GM18858 (cell line): ENCODE measurements around the gene SART1.

Experiments used
- ATAC-seq: cut with Tn5 transposase; IDR thresholded peaks from one replicate; pipeline ENCODE4 v1.9.1; 2021; ENCODE audit not compliant: unreplicated experiment

Gene SART1

DNA sequence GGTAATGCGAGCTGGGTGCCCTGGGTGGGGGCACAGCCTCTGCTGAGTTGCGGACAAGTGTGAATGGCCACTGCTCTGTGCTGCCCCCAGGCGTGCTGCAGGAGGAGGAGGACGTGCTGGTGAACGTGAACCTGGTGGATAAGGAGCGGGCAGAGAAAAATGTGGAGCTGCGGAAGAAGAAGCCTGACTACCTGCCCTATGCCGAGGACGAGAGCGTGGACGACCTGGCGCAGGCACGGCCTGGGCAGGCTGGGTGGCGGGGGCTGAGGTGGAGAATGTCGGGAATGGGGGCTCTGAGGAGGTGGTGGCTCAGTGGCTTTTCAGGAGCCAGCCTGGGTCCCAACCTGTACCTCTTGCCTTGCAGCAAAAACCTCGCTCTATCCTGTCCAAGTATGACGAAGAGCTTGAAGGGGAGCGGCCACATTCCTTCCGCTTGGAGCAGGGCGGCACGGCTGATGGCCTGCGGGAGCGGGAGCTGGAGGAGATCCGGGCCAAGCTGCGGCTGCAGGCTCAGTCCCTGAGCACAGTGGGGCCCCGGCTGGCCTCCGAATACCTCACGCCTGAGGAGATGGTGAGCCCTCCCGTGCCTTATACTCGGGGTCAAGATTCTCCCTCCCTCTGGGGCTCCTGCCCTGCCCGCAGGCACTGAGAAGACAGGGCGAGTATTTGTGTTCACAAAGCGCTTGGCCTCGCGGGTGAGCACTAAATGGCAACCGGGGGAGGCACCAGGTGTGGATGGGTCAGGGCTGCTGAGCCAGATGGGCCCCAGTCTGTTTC, 4.6 kb downstream of the SART1 start:
- no peak for ATAC-seq

GRCh38 chr11:65967329-65967934, 5.9 kb downstream of the SART1 start:
- no peak for ATAC-seq

- ATAC-seq, result no peak
Measured at GRCh38 chr11:65968600-65969482, 7.3 kb downstream of the SART1 start.

GRCh38 chr11:65972116-65972515, 10.6 kb downstream of the SART1 start:
- ATAC-seq, result no peak

DNA sequence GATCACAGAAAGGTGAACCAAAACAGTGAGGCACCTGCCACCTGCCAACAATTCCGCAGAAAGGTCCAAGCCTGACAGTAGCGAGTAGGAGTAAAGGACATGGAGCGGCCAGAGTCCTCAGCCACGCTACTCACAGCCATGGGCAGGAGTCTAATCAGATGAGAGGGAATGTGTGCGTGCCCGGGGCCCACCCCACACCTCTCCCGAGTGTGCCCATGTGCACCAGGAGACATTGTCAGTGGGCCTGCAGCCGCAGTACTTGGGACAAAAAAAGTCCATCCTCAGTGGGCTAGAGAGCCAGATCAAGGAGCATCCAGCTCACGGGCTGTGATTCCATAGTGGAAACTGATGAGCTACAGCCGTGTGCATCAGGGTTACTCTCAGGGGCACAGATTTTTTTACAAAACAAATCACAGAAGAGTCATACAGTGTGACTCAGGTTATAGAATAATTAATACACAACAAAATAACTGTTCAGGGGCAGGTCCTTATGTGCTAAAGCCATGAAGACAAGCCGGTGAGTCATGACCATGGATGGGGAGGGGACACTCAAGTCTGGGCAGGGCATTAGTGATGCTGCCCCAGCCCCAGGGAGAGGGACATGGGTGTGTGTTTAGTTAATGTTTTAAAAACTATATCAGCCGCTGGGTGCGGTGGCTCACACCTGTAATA, 12.0 kb downstream of the SART1 start:
- no peak for ATAC-seq

GRCh38 chr11:65975771-65976170, 14.2 kb downstream of the SART1 start:
- ATAC-seq, result no peak

DNA sequence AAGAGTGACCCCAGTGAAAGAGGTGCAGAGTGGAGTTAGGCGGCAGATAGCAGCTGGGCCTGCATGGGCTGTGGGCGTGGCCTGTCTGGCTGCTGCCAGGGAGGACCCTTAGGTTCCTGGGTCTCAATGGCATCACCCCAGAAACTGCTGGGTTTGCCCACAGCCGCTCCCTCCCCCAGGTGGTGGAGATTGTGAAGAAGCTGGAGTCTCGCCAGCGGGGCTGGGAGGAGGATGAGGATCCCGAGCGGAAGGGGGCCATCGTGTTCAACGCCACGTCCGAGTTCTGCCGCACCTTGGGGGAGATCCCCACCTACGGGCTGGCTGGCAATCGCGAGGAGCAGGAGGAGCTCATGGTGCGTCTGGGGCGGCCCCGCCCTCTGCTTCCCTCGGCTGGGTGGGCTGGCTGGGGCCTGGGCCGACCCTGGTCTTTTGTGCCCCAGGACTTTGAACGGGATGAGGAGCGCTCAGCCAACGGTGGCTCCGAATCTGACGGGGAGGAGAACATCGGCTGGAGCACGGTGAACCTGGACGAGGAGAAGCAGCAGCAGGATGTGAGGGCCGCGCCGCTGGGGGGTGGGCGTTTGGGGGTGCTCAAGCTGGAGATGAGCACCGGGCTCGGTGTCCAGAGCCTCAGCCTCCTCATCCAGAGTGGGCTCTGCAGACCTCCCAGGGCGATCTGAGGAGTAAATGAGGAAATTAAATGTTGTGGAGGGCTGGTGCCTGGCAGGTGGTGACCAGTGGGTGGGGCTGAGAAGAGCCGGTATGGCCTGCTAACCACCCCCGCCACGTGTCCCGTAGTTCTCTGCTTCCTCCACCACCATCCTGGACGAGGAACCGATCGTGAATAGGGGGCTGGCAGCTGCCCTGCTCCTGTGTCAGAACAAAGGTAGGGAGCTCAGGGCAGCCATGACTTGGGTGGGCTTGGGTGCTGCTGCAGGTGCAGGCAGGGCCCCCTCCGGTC, 15.0 kb downstream of the SART1 start:
- ATAC-seq, result no peak

DNA sequence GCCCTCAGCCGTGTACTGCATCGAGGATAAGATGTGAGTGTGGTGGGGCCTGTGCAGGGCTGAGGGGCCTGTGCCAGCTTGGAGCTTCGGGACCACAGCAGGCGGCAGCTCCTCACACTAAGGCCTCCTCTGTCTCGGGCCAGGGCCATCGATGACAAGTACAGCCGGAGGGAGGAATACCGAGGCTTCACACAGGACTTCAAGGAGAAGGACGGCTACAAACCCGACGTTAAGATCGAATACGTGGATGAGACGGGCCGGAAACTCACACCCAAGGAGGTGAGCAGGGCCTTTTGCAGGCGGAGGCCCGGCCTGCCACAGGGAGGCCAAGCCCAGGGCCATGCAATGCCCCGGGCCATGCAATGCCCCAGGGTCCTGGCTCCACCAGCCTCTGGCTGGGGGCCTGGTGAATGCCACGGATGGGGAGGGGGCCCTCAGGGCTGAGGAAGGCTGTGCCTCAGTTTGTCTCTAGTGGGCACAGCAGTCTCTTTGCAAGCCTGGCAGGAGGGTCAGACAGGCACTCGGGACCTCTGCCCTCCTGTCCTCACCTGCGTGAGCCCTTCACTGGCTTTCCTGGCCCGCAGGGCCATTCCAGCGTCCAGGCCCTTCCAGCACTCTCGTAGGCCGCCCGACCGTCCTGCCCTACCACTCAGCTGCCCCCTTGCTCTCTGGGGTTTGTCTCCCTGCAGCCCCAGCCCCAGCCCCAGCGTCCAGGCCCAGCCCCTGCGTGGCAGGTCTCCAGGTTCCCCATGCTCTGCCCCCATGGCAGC, 16.3 kb downstream of the SART1 start:
- no peak for ATAC-seq

- no peak for ATAC-seq
Measured at GRCh38 chr11:65978391-65979238, 17.1 kb downstream of the SART1 start.

- ATAC-seq, result no peak
Measured at GRCh38 chr11:65979261-65979759, 17.8 kb downstream of the SART1 start.

- no peak for ATAC-seq
Measured at GRCh38 chr11:65981101-65981740, 19.7 kb downstream of the SART1 start.

DNA sequence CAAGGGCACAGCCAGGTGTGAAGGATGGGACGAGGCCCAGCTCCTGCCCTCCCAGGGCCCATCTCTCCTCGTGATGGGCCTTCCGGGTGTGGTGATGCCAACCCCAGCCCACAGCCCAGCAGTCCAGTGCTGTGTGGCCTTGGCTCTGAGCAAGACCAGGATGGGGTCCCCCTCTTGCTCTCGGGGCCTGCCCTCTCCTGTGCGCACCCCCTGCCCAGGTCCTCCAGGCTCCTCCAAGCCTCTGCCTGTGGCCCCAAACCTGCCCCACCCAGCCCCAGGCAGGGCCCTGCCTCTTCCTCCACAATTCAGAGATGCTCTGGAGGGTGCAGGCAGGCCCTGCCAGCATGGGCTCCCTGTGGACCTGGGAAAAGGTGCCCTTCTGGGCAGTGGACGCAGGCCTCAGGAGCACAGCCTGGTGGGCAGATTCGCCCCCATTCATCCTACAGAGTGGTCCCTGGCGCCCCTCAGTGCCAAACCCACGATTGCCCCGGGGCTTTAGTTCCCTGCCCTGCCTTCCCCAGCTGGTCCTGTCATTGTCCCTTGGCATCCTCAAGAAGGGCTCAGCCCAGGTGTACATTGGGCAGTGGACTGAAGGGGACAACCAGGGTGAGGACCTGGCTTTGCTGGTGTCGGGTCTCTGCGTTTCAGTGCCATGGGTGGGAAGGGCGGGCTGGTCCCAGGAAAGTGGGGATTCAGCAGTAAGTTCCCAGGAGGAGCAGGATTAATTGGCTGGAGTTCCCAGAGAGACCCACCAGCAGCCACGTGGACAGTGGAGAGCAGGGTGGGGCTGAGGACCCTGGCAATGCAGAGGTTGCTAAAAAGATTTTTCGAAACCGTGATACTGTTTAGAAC, 20.7 kb downstream of the SART1 start:
- no peak for ATAC-seq

DNA sequence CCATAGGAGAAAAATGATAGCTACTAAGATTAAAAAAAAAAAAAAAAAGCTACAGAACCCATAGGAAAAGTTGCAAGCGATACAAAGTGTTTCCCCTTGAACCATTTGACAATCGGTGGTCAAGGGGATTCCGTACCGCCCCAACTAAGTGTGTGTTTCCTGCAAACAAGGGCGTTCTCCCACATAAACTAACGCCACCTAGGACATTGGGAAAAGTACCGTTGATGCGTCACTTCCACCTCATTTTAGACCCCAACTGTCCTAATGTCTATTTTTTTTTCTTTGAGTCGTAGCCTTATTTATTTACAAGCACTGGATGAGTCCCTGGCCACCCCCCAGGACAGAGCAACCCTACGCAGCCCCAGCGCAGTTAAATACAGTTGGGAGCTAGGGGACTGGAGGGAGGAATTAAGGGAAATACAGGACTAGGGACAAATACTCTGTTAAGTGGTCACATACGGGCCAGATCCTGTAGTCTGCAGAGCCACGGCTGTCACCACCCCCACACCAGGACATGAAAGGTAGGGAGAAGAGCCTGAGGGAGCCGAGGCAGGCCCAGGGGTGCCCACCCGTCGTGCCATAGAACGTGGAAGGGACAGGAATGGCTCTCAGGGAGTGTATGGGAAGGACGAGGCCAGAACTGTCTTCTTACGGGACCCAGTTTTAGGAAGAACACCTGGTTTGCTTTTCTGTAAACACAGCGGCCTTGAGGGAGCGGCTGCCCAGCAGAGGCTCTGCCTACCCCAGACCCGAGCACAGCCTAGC, 21.5 kb downstream of the SART1 start:
- ATAC-seq, result no peak

GRCh38 chr11:65983589-65983987, 22.1 kb downstream of the SART1 start:
- no peak for ATAC-seq

- no peak for ATAC-seq
Measured at GRCh38 chr11:65987336-65987735, 25.8 kb downstream of the SART1 start.
